Lower leg skin (tissue), 4 donors: ENCODE measurements around the gene ELL. TPM values are rescaled to one million over a fixed set of nuclear protein-coding genes. Genes with fewer than 3 reads are reported as not detected.

ENCODE experiments used
- DNase-seq, 2 donors: peaks; one replicate each; pipeline ENCODE4 v3.0.0-alpha.2; 2019; ENCODE audit warnings: low spot score in 2 of 2
- H3K4me3 ChIP-seq: fragments of 200-600 bp; sonication (generic); 2 replicates; pipeline ENCODE4 v1.5.1; 2017; ENCODE audit warnings: mild to moderate bottlenecking, low read depth; ENCODE audit not compliant: poor library complexity, severe bottlenecking
- POLR2A ChIP-seq, 2 donors: fragments of 450-650 bp; IDR thresholded peaks; one replicate each; pipeline ENCODE4 v1.6.1; 2016 to 2017; ENCODE audit warnings: antibody characterized with exemption in 2 of 2, mild to moderate bottlenecking in 1 of 2, moderate library complexity in 1 of 2
- WGBS, 2 donors: methylation state at CpG; one replicate each; pipeline ENCODE4 v1.1.5; 2018; 5-methylcytosine and 5-hydroxymethylcytosine counted together
- intact Hi-C: fragments of 100-400 bp; cut with DNase I; formaldehyde crosslinking; loops from one replicate; pipeline ENCODE4 v1.15.0; 2023; ENCODE audit warnings: low total_unique reads
- total RNA-seq, 4 donors: library from RNA; depleted of rRNA; stranded (reverse); fragments of >200 nt; gene quantifications; one replicate each; pipeline ENCODE4 v1.1.0, GENCODE V29; 2016
- TF ChIP-seq, protein P1 (sequence below), 3 donors: fragments of 450-650 bp; IDR thresholded peaks; one replicate each; pipeline ENCODE4 v1.5.1; 2016; ENCODE audit warnings: antibody characterized with exemption in 3 of 3, mild to moderate bottlenecking in 3 of 3, moderate library complexity in 2 of 3

Gene ELL
- total RNA-seq, 4 donors from 2014 or later = 21.5 to 37.9 (median 24.8) TPM

DNA sequence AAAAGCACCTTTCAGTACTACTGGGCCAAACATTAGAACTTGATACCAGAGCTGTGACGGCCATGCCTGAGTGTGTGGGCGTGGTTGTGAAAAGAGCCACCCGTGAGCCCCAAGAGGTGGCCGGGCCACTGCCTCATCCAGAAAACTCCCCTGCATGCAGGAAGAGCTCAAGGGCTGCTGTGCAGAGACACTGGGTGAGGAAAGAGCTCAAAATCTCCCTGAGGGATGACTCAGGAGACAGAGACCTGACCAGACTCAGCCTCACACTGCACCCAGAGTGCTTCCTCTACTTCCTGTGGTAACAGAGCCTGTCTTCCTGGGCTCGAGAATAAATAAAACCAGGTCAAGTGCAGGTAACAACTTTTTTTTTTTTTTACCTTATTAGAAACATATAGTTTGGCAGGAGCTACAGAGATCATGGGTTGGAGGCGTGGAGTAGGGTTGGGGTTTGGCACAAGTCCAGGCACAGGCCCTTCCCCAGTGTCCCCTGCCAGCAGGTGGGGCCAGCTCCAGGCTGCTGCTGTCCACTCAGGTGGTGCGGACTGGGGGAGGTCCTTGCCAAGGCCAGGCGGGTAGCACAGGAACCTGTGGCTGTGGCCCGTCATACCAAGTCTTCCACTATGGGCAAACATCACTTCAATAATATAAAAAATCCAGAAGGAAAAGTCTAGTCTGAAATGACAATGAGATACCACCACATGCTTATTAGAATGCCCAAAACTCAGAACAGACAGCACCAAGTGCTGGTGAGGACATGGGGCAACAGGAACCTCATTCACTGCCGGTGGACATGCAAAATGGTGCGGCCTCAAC, 25.5 kb downstream of the ELL start:
- no peak for TF ChIP-seq POLR2A (IDR thresholded peaks at IDR 0.05)
- intact Hi-C loops = no loop called here
- DNase-seq = no peak
- 37 to 48% methylated on average over 11 of the region's 11 CpGs for WGBS, 2 donors
- no peak overlapping the region for H3K4me3 ChIP-seq

DNA sequence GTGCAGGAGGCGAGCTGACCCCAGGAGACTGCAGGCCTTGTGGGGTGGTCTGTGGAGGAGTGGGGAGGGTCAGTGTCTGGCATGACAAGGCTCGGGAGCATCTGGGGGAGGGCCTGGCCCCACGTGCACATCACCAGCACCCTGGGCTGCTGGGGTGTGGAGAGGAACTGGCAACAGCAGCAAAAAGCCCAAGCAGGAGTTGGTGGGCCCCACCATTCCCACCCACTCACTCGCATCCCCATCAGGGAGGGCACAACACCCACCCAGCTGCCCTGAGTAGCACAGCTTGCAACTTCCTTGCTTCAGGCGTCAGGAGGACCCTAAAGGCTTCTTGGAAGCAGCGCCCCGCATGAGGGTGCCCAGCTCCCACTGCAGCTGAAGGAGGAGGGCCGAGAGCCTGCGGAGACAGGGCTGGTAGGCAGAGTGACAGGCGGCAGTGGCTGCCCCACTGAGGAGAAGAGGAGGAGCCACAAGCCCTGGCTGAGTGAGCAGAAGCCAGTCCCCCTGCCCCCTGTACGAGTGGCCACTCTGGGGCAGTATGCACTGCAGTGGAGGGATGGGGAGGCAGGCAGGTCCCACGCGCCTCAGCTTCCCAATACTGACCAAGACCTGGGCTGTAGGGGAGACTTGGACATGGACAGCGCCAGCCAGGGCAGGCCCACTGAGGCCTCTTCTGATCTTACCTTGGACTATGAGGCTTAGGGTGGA, 26.5 kb downstream of the ELL start:
- intact Hi-C loops = no loop called here
- WGBS, 2 donors = 73 to 82% methylated on average over 8 to 13 of the region's 14 CpGs

DNA sequence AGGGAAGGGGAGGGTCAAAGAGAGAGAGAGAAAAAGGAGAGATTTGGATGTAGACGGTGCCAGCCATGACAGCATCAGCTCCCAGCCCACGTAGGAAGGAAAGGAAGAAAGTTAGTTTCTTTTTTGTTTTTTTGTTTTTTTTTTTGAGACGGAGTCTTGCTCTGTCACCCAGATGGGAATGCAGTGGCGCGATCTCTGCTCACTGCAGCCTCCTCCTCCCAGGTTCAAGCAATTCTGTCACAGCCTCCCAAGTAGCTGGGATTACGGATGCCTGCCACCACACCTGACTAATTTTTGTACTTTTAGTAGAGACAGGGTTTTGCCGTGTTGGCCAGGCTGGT, 27.6 kb downstream of the ELL start:
- no peak for DNase-seq
- 43 to 57% methylated on average over 7 of the region's 7 CpGs for WGBS, 2 donors
- intact Hi-C loops = no loop called here
- no peak overlapping the region for H3K4me3 ChIP-seq
- no peak for TF ChIP-seq POLR2A (IDR thresholded peaks at IDR 0.05)
- TF ChIP-seq, protein P1, sequence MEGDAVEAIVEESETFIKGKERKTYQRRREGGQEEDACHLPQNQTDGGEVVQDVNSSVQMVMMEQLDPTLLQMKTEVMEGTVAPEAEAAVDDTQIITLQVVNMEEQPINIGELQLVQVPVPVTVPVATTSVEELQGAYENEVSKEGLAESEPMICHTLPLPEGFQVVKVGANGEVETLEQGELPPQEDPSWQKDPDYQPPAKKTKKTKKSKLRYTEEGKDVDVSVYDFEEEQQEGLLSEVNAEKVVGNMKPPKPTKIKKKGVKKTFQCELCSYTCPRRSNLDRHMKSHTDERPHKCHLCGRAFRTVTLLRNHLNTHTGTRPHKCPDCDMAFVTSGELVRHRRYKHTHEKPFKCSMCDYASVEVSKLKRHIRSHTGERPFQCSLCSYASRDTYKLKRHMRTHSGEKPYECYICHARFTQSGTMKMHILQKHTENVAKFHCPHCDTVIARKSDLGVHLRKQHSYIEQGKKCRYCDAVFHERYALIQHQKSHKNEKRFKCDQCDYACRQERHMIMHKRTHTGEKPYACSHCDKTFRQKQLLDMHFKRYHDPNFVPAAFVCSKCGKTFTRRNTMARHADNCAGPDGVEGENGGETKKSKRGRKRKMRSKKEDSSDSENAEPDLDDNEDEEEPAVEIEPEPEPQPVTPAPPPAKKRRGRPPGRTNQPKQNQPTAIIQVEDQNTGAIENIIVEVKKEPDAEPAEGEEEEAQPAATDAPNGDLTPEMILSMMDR (IDR thresholded peaks at IDR 0.05) = no peak

More for the DNA sequence above, 26.5 kb downstream of the ELL start:
- TF ChIP-seq, protein P1 (IDR thresholded peaks at IDR 0.05) = no peak
- TF ChIP-seq POLR2A (IDR thresholded peaks at IDR 0.05) = no peak
- H3K4me3 ChIP-seq = no peak overlapping the region
- no peak for DNase-seq

DNA sequence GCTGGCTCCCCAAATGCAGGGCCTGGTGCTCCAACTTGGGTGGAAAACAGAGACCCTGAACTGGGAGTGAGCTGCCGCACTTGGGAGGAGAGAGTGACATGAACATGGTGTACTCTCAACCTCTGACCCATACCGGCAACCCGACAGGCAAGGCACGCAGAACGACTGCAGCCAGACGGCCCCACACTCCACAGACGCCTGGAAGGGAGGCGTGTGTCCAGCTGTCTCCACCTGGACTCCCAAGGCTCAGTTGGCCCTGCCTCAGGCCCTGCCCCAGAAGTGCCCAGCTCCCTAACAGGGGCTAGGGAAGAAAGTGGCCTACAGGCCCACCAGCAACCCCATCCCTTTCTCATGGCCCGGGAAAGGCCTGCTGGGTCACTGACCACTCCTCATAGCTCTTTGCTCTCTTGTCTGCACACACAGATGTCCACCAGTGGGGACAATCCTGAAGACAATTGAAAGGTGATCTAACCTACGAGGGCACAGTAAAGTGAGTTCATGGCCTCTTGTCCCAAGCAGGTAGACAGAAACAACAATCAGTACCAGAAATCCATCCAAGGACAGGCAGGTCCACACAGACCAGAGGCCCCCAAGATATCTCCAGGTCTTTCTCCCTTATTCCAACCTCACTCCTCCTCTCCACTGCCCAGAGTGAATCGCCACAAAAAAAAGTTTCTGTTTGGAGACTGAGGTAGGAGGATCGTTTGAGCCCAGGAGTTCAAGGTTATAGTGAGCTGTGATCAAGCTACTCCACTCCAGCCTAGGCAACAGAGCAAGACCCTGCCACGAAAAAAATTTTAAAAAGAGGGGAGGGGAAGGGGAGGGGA, 28.2 kb downstream of the ELL start:
- DNase-seq = no peak
- no peak overlapping the region for H3K4me3 ChIP-seq
- intact Hi-C loops = no loop called here
- WGBS, 2 donors = 83 to 85% methylated on average over 13 of the region's 13 CpGs
- no peak for TF ChIP-seq POLR2A (IDR thresholded peaks at IDR 0.05)
- TF ChIP-seq, protein P1 (IDR thresholded peaks at IDR 0.05) = no peak

DNA sequence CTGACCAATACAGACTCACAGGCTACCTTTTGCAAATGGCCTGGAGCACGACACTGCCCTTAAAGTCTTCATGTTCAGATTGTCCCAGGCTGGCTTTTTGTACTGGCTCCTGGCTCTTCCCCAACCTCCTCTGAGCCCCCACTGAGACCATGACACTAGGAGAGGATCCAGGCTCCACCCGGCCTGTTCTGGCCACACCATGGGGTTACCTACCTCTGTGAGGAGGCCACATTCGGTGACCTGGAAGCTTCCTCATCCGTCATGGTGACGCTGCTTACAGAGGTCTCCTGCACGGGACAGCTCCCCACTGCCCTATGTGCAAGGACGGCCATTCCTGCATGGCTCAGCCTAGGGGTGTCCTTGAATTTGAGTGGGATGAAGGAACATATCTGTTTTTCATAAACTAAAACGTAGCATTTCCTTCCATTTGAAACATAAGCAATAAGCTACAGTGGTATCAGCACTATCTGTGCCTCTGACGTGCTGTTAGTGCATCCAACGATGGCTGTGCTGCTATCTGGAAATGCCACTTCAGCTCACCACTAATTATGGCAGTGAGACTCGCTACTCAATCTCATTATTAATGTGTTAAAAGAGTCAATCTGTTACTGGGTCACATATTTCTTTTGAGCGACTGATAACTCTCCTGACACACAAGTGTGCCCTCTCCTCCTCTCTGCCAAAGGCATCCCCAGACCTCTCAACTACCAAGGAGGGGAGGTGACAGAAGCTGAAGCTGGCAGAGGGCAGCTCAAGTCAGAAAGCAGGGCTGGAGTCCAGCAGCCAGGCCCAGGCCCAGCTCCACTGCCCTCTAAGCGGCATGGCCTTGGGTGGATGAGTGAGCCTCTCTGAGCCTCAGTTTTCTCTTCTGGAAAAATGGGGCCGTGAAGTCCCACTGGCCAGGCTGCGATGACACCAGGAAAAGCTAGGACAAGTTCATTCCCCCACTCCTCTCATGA, 29.6 kb downstream of the ELL start:
- no peak overlapping the region for H3K4me3 ChIP-seq
- 85 to 91% methylated on average over 15 of the region's 15 CpGs for WGBS, 2 donors
- no peak for DNase-seq
- TF ChIP-seq POLR2A (IDR thresholded peaks at IDR 0.05) = no peak
- TF ChIP-seq, protein P1 (IDR thresholded peaks at IDR 0.05) = no peak
- intact Hi-C loops = no loop called here
